ENCODE results near the gene QRICH1.

DNA sequence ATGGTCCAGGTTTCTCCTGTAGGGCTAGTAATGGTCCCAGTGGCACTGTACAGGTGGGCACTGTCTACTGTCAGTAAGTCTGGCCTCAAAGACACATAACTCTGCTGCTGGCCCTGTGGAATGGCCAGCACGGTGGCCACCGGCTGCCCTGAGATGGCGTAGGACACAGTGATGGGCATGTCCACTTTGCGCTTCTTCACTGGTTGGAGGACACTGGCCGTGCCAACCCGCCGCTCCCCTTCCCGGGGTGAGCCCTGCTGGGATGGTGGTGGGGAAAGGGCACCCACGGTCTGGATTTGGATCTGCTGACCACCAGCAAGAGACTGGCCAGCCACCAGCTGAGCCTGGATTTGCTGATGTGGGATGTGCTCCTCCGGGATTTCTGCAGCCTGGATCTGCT, 36.6 kb downstream of the QRICH1 start:
- TF ChIP-seq, protein P1, sequence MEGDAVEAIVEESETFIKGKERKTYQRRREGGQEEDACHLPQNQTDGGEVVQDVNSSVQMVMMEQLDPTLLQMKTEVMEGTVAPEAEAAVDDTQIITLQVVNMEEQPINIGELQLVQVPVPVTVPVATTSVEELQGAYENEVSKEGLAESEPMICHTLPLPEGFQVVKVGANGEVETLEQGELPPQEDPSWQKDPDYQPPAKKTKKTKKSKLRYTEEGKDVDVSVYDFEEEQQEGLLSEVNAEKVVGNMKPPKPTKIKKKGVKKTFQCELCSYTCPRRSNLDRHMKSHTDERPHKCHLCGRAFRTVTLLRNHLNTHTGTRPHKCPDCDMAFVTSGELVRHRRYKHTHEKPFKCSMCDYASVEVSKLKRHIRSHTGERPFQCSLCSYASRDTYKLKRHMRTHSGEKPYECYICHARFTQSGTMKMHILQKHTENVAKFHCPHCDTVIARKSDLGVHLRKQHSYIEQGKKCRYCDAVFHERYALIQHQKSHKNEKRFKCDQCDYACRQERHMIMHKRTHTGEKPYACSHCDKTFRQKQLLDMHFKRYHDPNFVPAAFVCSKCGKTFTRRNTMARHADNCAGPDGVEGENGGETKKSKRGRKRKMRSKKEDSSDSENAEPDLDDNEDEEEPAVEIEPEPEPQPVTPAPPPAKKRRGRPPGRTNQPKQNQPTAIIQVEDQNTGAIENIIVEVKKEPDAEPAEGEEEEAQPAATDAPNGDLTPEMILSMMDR (IDR thresholded peaks at IDR 0.05) = no peak
- TF ChIP-seq POLR2A (IDR thresholded peaks at IDR 0.05) = no peak
